Trophoblast cell (in vitro differentiated cells and primary cell): Measurements from ENCODE around the gene SLC30A7.
"Not testable (repeated sequence)": the region's sequence is repeated elsewhere in the genome, so short reads cannot be mapped to it uniquely, and the experiment has no call there.

Source experiments
- DNase-seq, 2 donors: peaks; one replicate each; pipeline ENCODE4 v3.0.0-alpha.2; 2016
- H2AFZ ChIP-seq: 2 replicates; pipeline ENCODE4 v1.6.1; 2013; ENCODE audit warnings: low read length, moderate library complexity, mild to moderate bottlenecking; ENCODE audit not compliant: insufficient read depth, poor library complexity
- H2AK5ac ChIP-seq: 2 replicates; pipeline ENCODE4 v1.6.1; 2013; ENCODE audit warnings: mild to moderate bottlenecking, low read length
- H2BK120ac ChIP-seq: 2 replicates; pipeline ENCODE4 v1.6.1; 2013; ENCODE audit warnings: low read length, mild to moderate bottlenecking, moderate library complexity; ENCODE audit not compliant: insufficient read depth, poor library complexity
- H2BK12ac ChIP-seq: 2 replicates; pipeline ENCODE4 v1.6.1; 2013; ENCODE audit warnings: mild to moderate bottlenecking, low read length, moderate library complexity
- H2BK5ac ChIP-seq: 2 replicates; pipeline ENCODE4 v1.6.1; 2013; ENCODE audit warnings: low read length, low read depth, moderate library complexity, mild to moderate bottlenecking; ENCODE audit not compliant: poor library complexity
- H3K14ac ChIP-seq: 2 replicates; pipeline ENCODE4 v1.6.1; 2013; ENCODE audit warnings: mild to moderate bottlenecking, low read length
- H3K18ac ChIP-seq: 2 replicates; pipeline ENCODE4 v1.6.1; 2013; ENCODE audit warnings: mild to moderate bottlenecking, low read length
- H3K23ac ChIP-seq: 2 replicates; pipeline ENCODE4 v1.6.1; 2013; ENCODE audit warnings: low read length
- H3K27ac ChIP-seq: 2 replicates; pipeline ENCODE4 v1.5.1; 2013; ENCODE audit warnings: low read depth, mild to moderate bottlenecking, inconsistent platforms, low read length, moderate library complexity
- H3K27me3 ChIP-seq: 2 replicates; pipeline ENCODE4 v1.6.1; 2013; ENCODE audit warnings: inconsistent platforms, mild to moderate bottlenecking, low read length, moderate library complexity; ENCODE audit not compliant: insufficient read depth
- H3K36me3 ChIP-seq, 2 experiments: 1 replicate in 1 of 2; 2 replicates in 1 of 2; pipeline ENCODE4 v1.6.1; 2013; ENCODE audit warnings: low read length in 2 of 2, mild to moderate bottlenecking in 2 of 2, moderate library complexity in 1 of 2; ENCODE audit not compliant: insufficient read depth in 2 of 2, control insufficient read depth in 1 of 2
- H3K4ac ChIP-seq: 2 replicates; pipeline ENCODE4 v1.6.1; 2013; ENCODE audit warnings: low read depth, mild to moderate bottlenecking, low read length, moderate library complexity
- H3K4me1 ChIP-seq, 2 experiments: 1 replicate in 1 of 2; 2 replicates in 1 of 2; pipeline ENCODE4 v1.6.1; 2013; ENCODE audit warnings: low read length in 2 of 2, mild to moderate bottlenecking in 2 of 2, moderate library complexity in 1 of 2; ENCODE audit not compliant: insufficient read depth in 2 of 2, control insufficient read depth in 1 of 2
- H3K4me2 ChIP-seq: 2 replicates; pipeline ENCODE4 v1.6.1; 2013; ENCODE audit warnings: inconsistent platforms, mild to moderate bottlenecking, low read length, moderate library complexity
- H3K4me3 ChIP-seq: 2 replicates; pipeline ENCODE4 v1.5.1; 2013; ENCODE audit warnings: mild to moderate bottlenecking, low read depth, low read length, inconsistent platforms
- H3K79me1 ChIP-seq: one replicate; pipeline ENCODE4 v1.6.1; 2013; ENCODE audit warnings: low read length
- H3K79me2 ChIP-seq: 2 replicates; pipeline ENCODE4 v1.6.1; 2013; ENCODE audit warnings: low read length, mild to moderate bottlenecking; ENCODE audit not compliant: control insufficient read depth, insufficient read depth, poor library complexity
- H3K9ac ChIP-seq: 2 replicates; pipeline ENCODE4 v1.6.1; 2013; ENCODE audit warnings: mild to moderate bottlenecking, low read length
- H3K9me3 ChIP-seq: 2 replicates; pipeline ENCODE4 v1.6.1; 2013; ENCODE audit warnings: low read depth, mild to moderate bottlenecking, control low read depth, inconsistent platforms, low read length; ENCODE audit not compliant: insufficient read depth
- H4K12ac ChIP-seq: 2 replicates; pipeline ENCODE4 v1.6.1; 2013; ENCODE audit warnings: low read depth, mild to moderate bottlenecking, low read length, moderate library complexity
- H4K8ac ChIP-seq: 2 replicates; pipeline ENCODE4 v1.6.1; 2013; ENCODE audit warnings: low read depth, mild to moderate bottlenecking, low read length, moderate library complexity
- H4K91ac ChIP-seq: one replicate; pipeline ENCODE4 v1.6.1; 2013; ENCODE audit warnings: low read depth, mild to moderate bottlenecking, low read length, moderate library complexity
- WGBS: extraction: QIAGEN DNeasy Blood & Tissue Kit; methylation state at CpG from one replicate; pipeline ENCODE4 v1.1.7; 2013; ENCODE audit warnings: missing lambda C conversion rate; ENCODE audit not compliant: insufficient read length, insufficient coverage; ENCODE audit errors: extremely low coverage; 5-methylcytosine and 5-hydroxymethylcytosine counted together

SLC30A7 gene

GRCh38 chr1:100933555-100933954 is 37.7 kb downstream of the SLC30A7 start:
- H3K4me1 ChIP-seq, H4K12ac ChIP-seq, H3K4ac ChIP-seq, H3K9me3 ChIP-seq, H3K18ac ChIP-seq, H2AFZ ChIP-seq, H2BK120ac ChIP-seq, H3K27ac ChIP-seq, H3K79me2 ChIP-seq, H3K9ac ChIP-seq, H3K14ac ChIP-seq, H3K36me3 ChIP-seq, H4K8ac ChIP-seq, H3K4me2 ChIP-seq, H2BK5ac ChIP-seq, H4K91ac ChIP-seq, H3K27me3 ChIP-seq, H2AK5ac ChIP-seq, H2BK12ac ChIP-seq, H3K79me1 ChIP-seq, DNase-seq, H3K23ac ChIP-seq, H3K4me3 ChIP-seq: not testable (repeated sequence)
- WGBS: no CpG with 5 or more reads among the region's 2 CpGs

- H3K4me3 ChIP-seq: no peak overlapping the region
- H3K9ac ChIP-seq: no peak overlapping the region
- H3K4me2 ChIP-seq: no peak overlapping the region
- H2BK5ac ChIP-seq: no peak overlapping the region
- no peak overlapping the region for H3K14ac ChIP-seq
- no peaks in the 10 kb centered on the region for H3K27me3 ChIP-seq
- no peak overlapping the region for H3K4ac ChIP-seq
- H3K79me1 ChIP-seq: no peaks in the 10 kb centered on the region
- no peaks in the 10 kb centered on the region for H3K9me3 ChIP-seq
- no peak overlapping the region for H4K12ac ChIP-seq
- no peak overlapping the region for H3K27ac ChIP-seq
- no peak overlapping the region for H2BK120ac ChIP-seq
- no peak overlapping the region for H4K8ac ChIP-seq
- DNase-seq: peak in 1 of 2 donors; percentile 39
- no peak overlapping the region for H3K23ac ChIP-seq
- no peak overlapping the region for H2AK5ac ChIP-seq
- H3K79me2 ChIP-seq: no peaks in the 10 kb centered on the region
- no peaks in the 10 kb centered on the region for H3K4me1 ChIP-seq
- H3K18ac ChIP-seq: no peak overlapping the region
- H4K91ac ChIP-seq: no peak overlapping the region
- peaks cover 2 to 3% of the 10 kb centered on the region in 2 experiments for H3K36me3 ChIP-seq
- no peak overlapping the region for H2BK12ac ChIP-seq
- H2AFZ ChIP-seq: no peak overlapping the region
These were observed 40.5 kb downstream of the SLC30A7 start for GRCh38 chr1:100936194-100936967.

GRCh38 chr1:100941098-100941527 is 45.2 kb downstream of the SLC30A7 start:
- Histone ChIP-seq H2BK5ac (no peak overlapping the region), H3K18ac (no peak overlapping the region), H3K14ac (no peak overlapping the region), H3K4ac (no peak overlapping the region), H4K8ac (no peak overlapping the region), H3K27ac (no peak overlapping the region), H2AK5ac (no peak overlapping the region), H2BK12ac (no peak overlapping the region), H4K12ac (no peak overlapping the region), H3K27me3 (no peaks in the 10 kb centered on the region), H3K4me3 (no peak overlapping the region), H3K9me3 (no peaks in the 10 kb centered on the region), H3K36me3 (peaks cover 5 to 8% of the 10 kb centered on the region in 2 experiments), H2AFZ (no peak overlapping the region), H3K79me2 (no peaks in the 10 kb centered on the region), H3K4me2 (no peak overlapping the region), H3K23ac (no peak overlapping the region), H4K91ac (no peak overlapping the region), H3K9ac (no peak overlapping the region), H3K79me1 (no peaks in the 10 kb centered on the region), H3K4me1 (no peaks in the 10 kb centered on the region), H2BK120ac (no peak overlapping the region)
- DNase-seq: no peak
- WGBS: no CpG with 5 or more reads among the region's 1 CpG

- Histone ChIP-seq H3K23ac (no peak overlapping the region), H2BK5ac (no peak overlapping the region), H4K8ac (no peak overlapping the region), H3K18ac (no peak overlapping the region), H4K12ac (no peak overlapping the region), H2BK120ac (no peak overlapping the region), H3K4me1 (no peaks in the 10 kb centered on the region), H3K4me2 (no peak overlapping the region), H2BK12ac (no peak overlapping the region), H3K4me3 (no peak overlapping the region), H3K79me1 (no peaks in the 10 kb centered on the region), H3K9ac (no peak overlapping the region), H2AK5ac (no peak overlapping the region), H3K79me2 (no peaks in the 10 kb centered on the region), H3K14ac (no peak overlapping the region), H3K27me3 (no peaks in the 10 kb centered on the region), H3K4ac (no peak overlapping the region), H3K36me3 (peaks cover 5 to 8% of the 10 kb centered on the region in 2 experiments), H3K27ac (no peak overlapping the region), H2AFZ (no peak overlapping the region), H3K9me3 (no peaks in the 10 kb centered on the region), H4K91ac (no peak overlapping the region)
- no peak for DNase-seq
- no CpG with 5 or more reads among the region's 9 CpGs for WGBS
These were observed 45.8 kb downstream of the SLC30A7 start for GRCh38 chr1:100941580-100942216.
